ENCODE data around the gene EHHADH.
A peak's percentile ranks its signal among the peaks of the same experiment; 100 is the strongest.

Gene EHHADH

GRCh38 chr3:185195652-185196051 is 58.2 kb downstream of the EHHADH start:
- DNase-seq (ENCODE audit: low spot score) = no peak

DNA sequence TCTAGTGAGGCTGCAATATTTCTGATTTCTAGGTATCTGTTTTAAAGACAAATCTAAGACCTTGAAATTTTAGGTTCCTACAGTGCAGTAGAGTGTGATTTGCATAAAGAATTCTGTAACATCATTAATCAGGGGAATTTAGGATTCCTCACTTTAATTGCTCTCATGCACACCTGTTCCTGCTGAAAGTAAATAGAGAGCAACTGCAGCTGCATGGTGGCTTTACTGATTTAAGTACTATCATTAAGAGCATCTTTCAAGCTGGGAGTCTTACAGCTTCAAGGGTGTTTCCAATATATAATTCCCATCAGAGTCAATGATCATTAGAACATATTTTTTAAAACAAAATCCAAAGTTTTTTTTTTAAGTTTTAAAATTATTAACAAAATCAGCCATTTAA is 65.0 kb downstream of the EHHADH start:
- no peak for DNase-seq (ENCODE audit: low spot score)

DNA sequence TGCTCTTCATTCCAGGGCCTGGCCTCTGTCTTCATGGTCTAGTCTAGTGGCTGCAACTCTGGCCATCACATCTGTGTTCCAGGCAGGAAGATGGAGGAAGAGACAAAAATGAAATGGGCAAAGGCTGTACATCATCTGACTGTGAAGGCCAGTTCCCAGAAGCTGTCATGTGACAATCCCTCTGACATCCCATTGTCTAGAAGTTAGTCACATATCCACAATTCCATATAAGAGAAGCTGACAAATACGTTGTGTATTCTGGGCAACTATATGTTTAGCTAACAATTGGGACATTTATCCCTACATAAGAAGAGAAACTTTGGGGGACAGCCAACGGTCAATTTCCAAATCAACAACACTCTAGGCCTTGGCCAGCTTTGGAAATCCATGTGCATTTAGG is 66.5 kb downstream of the EHHADH start:
- DNase-seq (ENCODE audit: low spot score) = no peak

DNA sequence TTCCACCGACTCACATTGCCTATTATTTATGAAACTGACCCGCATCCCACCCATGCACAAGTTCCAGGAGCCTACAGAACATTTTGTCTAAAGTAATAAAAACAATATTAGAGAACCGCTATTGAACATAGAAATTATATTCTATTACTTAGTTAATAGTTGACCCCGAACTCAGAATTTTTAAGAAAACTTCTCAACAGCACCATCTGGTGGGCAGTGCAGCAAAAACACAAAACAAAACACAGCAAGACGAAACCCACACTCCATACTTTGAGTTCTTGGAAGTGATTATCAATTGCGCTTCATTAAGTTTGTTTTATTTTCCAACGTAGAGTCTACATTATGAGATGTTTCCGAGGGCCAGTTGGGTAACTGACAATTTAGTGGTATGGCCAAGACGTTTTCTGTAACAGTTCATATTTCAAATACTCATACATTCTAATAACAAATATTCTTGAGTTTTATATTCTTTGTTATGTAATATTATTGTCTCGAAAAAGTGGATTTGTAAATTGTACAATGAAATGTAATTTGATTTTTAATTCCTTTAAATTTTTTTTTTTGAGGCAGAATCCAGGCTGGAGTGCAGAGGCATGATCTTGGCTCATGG is 77.0 kb downstream of the EHHADH start:
- peak; percentile 52 for DNase-seq (ENCODE audit: low spot score)

- DNase-seq (ENCODE audit: low spot score) = no peak
Observed at GRCh38 chr3:185175370-185175987, 78.4 kb downstream of the EHHADH start.

GRCh38 chr3:185172086-185173049 is 81.5 kb downstream of the EHHADH start:
- no peak for DNase-seq (ENCODE audit: low spot score)

GRCh38 chr3:185164428-185165217 is 89.2 kb downstream of the EHHADH start:
- no peak for DNase-seq (ENCODE audit: low spot score)

- DNase-seq (ENCODE audit: low spot score) = no peak
Observed at GRCh38 chr3:185162634-185163033, 91.2 kb downstream of the EHHADH start.

- no peak for DNase-seq (ENCODE audit: low spot score)
Observed at GRCh38 chr3:185161761-185162160, 92.1 kb downstream of the EHHADH start.

GRCh38 chr3:185157347-185157746 is 96.5 kb downstream of the EHHADH start:
- no peak for DNase-seq (ENCODE audit: low spot score)

GRCh38 chr3:185155678-185156077 is 98.2 kb downstream of the EHHADH start:
- DNase-seq (ENCODE audit: low spot score) = no peak

- DNase-seq (ENCODE audit: low spot score) = peak; percentile 91
Observed at GRCh38 chr3:185153861-185154629, 99.8 kb downstream of the EHHADH start.

DNA sequence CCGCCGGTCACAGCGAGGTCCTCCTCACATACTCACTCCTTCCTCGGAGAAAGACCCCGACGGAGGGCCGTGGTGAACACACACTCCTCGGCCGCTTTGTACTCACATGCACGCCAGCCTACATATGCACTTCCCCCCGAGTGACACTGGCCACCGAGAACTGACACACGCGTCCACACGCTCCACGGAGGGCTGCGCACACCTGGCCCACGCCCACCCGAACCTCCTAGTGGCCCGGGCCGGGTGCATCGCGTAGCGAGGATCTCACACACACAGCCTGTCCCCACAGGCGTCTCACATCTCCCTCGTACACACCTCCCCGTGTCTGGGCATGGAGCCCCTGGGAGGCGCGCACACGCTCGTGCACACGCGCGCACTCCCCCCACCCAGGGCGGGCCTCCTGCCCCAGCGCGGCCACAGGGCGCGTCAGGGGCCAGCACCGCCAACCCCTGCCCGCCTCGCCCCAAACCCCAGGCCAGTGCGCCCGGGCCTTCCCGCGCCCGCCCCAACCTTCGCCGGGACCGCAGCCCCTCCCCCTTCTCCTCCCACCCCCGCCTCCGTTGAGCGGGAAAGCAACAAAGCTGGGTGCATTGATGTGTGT is 100.6 kb downstream of the EHHADH start:
- DNase-seq (ENCODE audit: low spot score) = peak; percentile 44

- peak; percentile 59 for DNase-seq (ENCODE audit: low spot score)
Observed at GRCh38 chr3:185152410-185153170, 101.3 kb downstream of the EHHADH start, which contains the start of gene C3orf70. C3orf70 (minus strand) TSS chr3:185153060; CDS start chr3:185152823, 237 bp downstream.

- peak; percentile 42 for DNase-seq (ENCODE audit: low spot score)
Observed at GRCh38 chr3:185151964-185152409, 101.9 kb downstream of the EHHADH start.

GRCh38 chr3:185151101-185151963 is 102.5 kb downstream of the EHHADH start:
- peak; percentile 57 for DNase-seq (ENCODE audit: low spot score)

DNA sequence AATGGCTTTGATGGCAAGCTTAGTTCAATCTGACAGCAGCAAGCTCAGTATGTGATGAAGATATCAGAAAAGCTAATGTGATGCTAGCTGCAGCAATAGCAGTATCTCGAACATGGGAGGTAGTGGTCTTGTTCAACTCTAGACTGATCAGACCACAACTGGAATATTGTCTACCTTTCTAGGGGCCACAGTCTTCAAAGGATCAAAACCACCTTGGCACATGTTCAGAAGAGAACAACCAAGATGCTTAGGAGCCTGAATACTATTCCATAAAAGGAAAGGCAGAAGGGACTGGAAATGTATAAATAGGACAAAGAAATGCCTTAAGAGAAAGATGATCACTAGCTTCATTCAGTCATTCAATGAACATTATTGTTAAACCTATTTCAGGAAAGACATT is 103.3 kb downstream of the EHHADH start:
- DNase-seq (ENCODE audit: low spot score) = peak; percentile 61

GRCh38 chr3:185149591-185149990 is 104.3 kb downstream of the EHHADH start:
- DNase-seq (ENCODE audit: low spot score) = peak; percentile 63

GRCh38 chr3:185145511-185145910 is 108.3 kb downstream of the EHHADH start:
- DNase-seq (ENCODE audit: low spot score) = no peak
